Hepatocyte (in vitro differentiated cells): ENCODE measurements around the gene SCG5.

ENCODE experiments used
- CTCF ChIP-seq: fragments of 200-600 bp; sonication (generic); IDR thresholded peaks from 2 replicates; pipeline ENCODE4 v1.5.1; 2016; ENCODE audit warnings: antibody characterized with exemption, mild to moderate bottlenecking; ENCODE audit not compliant: poor library complexity
- EZH2 ChIP-seq: fragments of 200-600 bp; sonication (generic); IDR thresholded peaks from 2 replicates; pipeline ENCODE4 v1.6.1; 2016; ENCODE audit warnings: antibody characterized with exemption, mild to moderate bottlenecking, borderline replicate concordance
- EZH2phosphoT487 ChIP-seq: fragments of 200-600 bp; sonication (generic); IDR thresholded peaks from one replicate; pipeline ENCODE4 v1.6.1; 2018; ENCODE audit warnings: antibody characterized with exemption, mild to moderate bottlenecking, low read depth, moderate library complexity; ENCODE audit not compliant: unreplicated experiment, severe bottlenecking

- TF ChIP-seq CTCF (no peak), EZH2phosphoT487 (no peak), EZH2 (no peak)
Observed at GRCh38 chr15:32670623-32671022, 29.1 kb downstream of the SCG5 start.
